Measurements from ENCODE around the gene ST8SIA6.
"Not testable (repeated sequence)": the region's sequence is repeated elsewhere in the genome, so short reads cannot be mapped to it uniquely, and the experiment has no call there.

The ST8SIA6 gene

DNA sequence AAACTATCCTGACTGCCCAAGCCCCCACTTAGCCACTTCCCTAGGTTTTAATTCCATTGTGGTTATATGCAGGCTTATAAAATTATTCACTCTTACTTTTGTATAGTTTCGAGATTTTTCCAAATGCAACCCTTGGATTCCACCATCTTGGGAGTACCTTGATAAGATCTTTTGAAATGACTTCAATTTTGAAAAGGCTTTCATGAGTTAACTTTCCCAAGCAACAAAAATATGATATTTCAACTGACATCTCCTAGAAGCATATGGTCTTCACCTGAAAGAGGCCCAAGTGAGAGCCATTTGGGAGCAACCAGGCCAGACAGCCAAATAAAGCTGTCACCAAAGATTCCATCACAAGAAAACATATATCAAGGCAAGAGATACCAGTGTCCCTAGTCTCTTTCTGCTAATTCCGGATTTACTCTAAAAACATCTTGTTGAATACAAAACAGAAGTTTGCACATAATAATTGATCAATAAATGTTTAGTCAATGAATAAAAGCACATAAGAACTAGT lies 1.7 kb upstream of the ST8SIA6 start:
- no peak for DNase-seq

- DNase-seq: no peak
These were observed 673 bp upstream of the ST8SIA6 start for GRCh38 chr10:17455015-17455520.

- peak; percentile 10 for DNase-seq
These were observed 863 bp downstream of the ST8SIA6 start for GRCh38 chr10:17453373-17454091.

GRCh38 chr10:17453035-17453372 lies 1.4 kb downstream of the ST8SIA6 start:
- DNase-seq: no peak

- DNase-seq: no peak
These were observed 2.1 kb downstream of the ST8SIA6 start for GRCh38 chr10:17452060-17452841.

GRCh38 chr10:17450024-17450423 lies 4.4 kb downstream of the ST8SIA6 start:
- no peak for DNase-seq

DNA sequence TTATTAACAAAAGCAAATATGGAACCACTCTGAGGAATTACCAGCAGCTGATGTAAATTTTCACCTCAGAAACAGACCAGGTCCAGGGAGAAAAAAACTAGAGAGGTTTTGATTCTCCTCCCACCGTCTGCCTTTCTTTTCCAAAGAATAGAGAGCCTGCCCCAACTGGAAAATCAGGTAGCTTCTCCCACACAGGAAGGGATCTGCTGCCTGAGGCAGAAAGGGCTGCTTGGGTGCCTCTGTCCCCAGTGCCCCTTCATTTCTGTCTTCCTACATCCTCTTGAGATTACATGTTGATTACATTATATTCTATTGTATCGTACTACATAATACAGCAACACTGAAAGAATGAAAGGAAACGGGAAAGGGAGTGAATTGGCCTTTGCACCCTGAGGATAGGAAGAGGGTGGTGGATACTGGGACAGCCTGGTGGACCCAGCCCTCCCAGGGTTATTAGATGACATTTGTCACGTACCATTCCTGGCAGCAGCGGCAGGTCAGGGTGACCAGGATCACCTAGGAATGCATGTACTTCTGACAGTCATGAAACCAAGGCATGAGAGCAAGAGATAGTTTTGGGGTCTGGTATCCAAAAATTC lies 8.9 kb downstream of the ST8SIA6 start:
- DNase-seq: no peak

DNA sequence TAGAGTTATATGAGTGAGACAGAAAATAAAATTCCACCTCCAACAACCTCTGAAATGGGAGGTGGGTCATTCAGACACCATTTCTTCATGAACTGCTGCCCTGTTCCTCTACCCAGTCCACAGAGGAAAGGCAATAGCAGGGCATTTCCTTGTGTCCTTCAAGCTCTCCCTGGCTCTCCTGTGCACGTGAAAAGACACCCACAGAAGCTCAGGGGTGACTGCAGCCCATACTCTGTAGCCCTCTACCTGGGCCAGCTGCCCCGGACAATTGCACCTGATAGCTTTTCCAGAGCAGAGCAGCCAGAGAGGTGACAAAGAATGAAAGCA lies 10.0 kb downstream of the ST8SIA6 start:
- no peak for DNase-seq

DNA sequence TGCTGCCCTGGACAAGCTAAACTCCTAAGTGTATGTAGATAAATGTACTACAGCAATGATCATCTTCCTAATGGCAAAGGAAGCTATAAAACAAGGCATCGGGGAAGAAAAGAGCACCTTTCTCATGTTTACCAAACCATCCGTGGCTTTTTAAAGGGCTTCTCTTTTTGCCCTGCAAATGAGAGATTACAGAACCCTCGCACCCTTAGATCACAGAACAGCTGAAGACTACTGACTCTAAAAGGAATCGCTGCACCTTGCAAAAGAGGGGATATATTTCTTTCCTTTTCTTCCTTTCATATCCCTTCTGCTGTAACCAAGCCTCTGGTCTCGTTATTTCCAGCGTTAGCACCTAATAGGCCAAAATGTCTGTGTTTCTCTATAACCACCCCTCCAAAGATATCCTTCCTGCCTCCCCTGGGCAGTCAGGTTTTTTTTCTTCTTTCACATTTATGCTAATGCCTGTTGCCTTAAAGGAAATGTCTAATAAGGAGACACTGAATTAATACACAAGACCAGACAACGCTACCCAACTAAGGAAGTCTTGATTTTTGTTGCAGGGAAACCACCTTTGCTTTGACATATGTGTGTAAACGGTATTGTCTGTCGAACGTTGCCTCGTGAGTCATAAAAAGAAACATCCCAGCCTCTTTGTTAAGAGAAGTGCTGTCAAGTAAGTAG lies 10.5 kb downstream of the ST8SIA6 start:
- no peak for DNase-seq

GRCh38 chr10:17438583-17438982 lies 15.8 kb downstream of the ST8SIA6 start:
- DNase-seq: no peak

- DNase-seq: not testable (repeated sequence)
These were observed 17.8 kb downstream of the ST8SIA6 start for GRCh38 chr10:17436578-17436977.

DNA sequence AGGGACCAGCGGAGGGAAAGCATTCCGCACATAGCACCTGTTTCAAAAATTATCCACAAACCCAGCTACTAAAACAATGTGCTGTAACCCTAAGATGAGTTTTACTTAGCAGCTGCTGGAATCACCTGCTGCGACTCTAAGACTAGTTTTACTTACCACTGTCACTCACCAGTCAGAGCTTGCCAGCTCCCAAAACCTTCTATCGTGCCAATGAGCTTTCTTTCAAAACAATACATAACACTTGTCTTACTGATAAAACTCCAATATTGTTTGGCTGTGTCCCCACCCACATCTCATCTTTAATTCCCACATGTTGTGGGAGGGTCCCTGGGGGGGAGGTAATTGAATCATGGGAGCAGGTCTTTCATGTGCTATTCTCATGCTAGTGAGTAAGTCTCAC lies 18.4 kb downstream of the ST8SIA6 start:
- no peak for DNase-seq

DNA sequence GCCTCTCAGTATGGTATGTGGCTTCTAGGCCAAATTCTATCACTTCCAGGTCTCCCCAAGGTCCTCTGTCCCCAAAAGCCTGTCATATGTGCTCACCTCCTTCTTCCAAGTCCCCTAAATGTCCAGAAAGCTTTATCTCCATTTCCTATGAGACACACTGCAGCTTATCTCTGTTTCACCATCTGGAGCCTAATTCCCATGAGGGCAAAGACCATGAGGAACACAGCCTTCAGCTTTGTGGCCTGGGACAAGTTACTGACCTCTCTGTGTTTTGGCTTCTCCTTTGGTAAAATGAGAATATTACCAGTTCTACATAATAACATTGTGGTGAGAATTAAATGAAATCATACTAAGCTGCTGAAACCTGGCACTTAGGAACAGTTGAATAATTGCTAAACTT lies 19.2 kb downstream of the ST8SIA6 start:
- no peak for DNase-seq

- no peak for DNase-seq
These were observed 21.7 kb downstream of the ST8SIA6 start for GRCh38 chr10:17432723-17433122.

DNA sequence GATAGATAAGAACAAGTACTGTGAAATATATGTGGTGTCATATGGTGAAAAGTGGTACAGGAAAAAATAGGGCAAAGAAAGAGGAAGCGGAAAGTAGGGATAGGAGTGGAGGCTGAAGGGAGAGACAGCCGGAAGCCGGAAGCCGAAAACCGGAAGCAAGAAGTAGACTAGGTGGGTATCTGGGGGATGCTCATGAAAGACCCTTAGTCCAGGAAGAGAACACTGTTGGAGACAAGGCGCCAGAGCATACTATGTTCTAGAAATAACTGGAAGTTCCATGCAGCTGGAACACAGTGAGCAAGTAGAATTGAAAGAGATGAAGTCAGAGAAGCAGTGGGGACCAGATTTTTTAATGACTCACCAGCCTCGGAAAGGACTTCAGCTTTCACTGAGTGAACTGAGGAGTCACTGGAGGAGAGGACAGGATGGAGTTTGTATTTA lies 22.5 kb downstream of the ST8SIA6 start:
- DNase-seq: no peak

DNA sequence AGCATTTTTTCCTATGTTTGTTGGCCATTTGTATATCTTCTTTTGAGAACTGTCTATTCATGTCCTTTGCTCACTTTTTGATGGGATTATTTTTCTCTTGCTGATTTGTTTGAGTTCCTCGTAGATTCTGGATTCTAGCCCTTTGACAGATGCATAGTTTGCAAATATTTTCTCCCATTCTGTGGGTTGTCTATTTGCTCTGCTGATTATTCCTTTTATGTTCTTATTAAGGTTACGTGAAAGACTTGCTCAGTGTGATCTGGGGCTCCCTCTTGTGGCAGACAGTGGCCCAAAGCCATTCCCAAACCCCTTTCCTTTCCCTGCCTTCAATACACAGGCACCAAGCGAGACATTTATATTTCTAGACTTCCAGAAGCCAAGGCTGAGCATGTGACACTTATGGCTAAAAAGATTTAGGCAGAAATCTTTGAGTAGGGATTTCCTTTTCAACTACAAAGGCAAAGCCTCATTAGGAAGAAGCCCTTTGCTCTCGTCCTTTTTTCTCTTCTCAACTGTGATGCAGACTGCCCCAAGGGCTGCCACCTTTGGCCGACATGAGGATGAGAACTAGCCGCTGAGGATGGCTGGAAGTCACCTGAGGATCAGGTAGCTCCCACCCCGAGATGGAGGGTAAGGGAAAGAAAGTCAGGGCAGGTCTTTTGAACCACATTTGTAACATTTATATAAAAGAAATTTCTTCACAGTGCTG lies 23.6 kb downstream of the ST8SIA6 start:
- peak; percentile 6 for DNase-seq

DNA sequence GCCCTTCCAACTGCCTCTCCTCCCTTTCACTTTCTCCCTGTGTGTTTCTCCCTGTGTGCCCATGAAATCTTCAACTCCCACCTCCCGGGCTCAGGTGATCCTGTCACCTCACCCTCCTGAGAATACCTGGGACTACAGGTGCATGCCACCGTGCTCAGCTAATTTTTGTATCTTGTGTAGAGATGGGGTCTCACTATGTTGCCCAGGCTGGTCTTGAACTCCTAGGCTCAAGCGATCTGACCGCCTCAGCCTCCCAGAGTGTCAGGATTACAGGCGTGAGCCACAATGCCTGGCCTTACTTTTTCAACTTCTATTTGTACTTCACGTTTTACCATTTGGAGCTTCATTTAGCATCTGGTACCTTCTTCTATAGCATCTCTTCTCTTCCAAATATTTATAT lies 24.9 kb downstream of the ST8SIA6 start:
- no peak for DNase-seq

GRCh38 chr10:17428351-17429097 lies 25.9 kb downstream of the ST8SIA6 start:
- no peak for DNase-seq

DNA sequence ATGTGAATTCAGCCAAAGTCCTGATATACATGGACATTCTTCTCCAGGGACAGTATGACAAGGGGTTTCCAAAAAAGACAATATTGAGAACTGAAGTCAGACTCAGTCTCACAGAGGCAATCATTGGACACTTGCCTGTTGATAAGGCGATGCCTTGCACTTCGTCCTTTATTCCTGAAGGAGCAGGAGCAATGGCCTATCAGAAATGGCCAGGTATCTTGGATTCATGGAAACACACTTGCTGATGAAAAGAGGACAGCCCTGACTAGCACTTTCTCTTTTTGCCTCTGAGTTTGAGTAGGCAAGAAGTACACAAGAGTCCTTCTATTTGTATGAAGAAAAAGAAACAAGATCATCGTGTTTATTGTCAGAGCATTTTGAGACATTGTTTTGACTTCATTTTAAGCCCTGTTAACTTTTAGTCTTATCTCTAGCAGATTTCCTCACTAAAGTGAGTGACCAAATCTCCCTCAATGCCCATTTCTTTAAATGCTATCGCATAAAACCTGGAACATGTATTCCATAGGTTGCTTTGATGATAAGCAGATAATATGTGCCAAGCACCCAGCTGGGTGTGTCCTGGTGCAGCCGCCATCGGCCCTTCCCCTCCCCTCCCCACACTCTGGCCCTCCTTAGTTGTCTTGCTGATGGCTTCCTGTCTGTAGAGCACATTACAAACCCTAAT lies 26.6 kb downstream of the ST8SIA6 start:
- DNase-seq: no peak

GRCh38 chr10:17427201-17427600 lies 27.2 kb downstream of the ST8SIA6 start:
- no peak for DNase-seq

DNA sequence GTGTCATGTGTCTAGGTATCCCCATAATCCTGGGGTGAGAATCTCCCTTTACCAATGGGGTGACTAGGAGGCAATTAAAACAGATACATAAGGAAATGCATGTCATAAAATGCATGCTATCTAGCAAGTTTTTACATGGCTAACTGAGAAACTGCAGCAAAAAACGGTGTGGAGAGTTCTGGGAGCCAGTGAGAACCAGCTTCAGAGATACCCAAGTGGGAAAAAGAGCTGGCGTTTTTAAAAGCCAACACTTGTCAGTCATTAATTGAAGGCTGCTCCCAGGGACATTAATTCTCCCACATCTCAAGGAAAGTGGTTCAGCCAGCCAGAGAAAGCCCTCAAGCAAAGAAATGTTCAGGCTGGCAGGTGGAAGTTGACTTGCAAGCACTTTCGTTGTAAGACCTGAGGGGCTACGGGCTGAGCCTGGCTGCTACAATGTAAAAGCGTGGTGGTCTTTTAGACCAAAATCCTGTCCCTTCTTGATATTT lies 28.1 kb downstream of the ST8SIA6 start:
- DNase-seq: no peak

Data from DMS153 (cell line).